Lung microvascular endothelial cell (primary cell): ENCODE measurements around the gene TBC1D14. TPM values are rescaled to one million over a fixed set of nuclear protein-coding genes. Genes with fewer than 3 reads are reported as not detected.

Experiments
- DNase-seq, 2 donors: peaks; one replicate each; pipeline versions ENCODE4 v3.0.0 to v3.0.0-alpha.2; 2010; ENCODE audit warnings: low read depth in 2 of 2
- total RNA-seq: library from RNA; depleted of rRNA; stranded (reverse); fragments of >200 nt; gene quantifications from 2 replicates; pipeline ENCODE4 v1.2.1, GENCODE V29; 2014

The TBC1D14 gene, protein sequence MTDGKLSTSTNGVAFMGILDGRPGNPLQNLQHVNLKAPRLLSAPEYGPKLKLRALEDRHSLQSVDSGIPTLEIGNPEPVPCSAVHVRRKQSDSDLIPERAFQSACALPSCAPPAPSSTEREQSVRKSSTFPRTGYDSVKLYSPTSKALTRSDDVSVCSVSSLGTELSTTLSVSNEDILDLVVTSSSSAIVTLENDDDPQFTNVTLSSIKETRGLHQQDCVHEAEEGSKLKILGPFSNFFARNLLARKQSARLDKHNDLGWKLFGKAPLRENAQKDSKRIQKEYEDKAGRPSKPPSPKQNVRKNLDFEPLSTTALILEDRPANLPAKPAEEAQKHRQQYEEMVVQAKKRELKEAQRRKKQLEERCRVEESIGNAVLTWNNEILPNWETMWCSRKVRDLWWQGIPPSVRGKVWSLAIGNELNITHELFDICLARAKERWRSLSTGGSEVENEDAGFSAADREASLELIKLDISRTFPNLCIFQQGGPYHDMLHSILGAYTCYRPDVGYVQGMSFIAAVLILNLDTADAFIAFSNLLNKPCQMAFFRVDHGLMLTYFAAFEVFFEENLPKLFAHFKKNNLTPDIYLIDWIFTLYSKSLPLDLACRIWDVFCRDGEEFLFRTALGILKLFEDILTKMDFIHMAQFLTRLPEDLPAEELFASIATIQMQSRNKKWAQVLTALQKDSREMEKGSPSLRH
- total RNA-seq, result 15.0 and 19.8 TPM in 2 replicates

DNA sequence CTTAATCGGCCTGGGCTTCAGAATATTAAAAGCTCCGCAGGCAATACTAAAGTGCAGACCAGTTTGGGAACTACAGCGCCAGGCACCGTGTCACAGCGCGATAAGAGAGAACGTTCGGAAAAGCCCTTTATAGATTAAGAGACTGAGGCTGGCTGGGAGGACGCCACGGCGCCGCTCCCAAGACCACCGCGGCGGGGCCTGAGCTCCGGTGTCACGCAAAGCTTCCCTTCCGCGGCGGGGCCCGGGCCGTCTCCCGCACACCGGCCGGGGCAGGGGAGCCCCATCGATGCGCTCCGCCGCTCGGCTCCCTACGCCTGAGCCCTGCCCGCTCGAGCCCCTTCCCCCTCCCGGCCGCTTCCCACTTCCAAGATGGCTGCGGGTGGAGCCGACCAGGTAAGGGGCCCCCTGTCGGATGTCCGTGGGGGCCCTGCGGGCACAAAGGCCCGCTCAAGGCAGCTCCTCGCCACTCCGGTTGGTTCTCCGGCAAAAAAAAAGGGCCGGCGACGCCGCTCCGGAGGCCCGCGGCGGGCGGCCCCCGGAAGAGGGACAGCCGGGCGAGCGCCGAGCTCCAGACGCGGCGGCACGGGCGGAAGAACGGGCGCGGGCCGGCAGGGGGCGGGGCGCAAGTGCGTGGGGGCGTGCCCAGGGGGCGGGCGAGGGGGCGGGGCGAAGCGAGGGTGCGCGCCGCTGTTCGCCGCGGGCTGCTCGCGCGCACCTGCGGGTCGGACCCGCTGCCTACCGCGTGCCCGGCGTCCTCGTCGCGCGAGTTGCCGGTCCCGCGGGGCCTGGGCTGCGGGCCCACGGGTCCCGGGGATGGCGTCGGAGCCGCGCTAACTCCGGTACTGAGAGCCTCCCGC, at the start of gene TBC1D14:
Gene TBC1D14, plus strand, starts transcription at position 714 of the 857 bp plus-strand sequence. CDS start 13,564 bp downstream, outside the sequence.
- DNase-seq, result peak; percentile 86 to 91

DNA sequence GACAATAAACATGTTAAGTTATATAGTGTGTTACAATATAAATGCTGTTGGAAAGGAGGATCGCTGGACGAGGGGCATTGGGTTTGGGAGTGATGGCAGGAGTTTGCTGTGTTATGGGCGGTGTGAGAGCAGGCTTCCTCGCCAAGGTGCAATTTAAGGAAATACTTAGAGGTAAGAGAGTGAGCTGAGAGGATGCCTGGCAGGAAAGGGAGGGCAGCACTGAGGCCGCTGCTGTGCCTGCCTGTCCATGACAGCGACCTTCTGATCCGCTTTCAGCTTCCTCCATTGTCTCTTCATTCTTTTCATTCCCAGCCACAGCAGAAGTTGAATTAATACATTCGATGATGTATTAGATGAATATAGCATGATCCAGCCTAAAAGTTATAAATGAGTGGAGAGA, 41.2 kb upstream of the TBC1D14 start:
- no peak for DNase-seq

DNA sequence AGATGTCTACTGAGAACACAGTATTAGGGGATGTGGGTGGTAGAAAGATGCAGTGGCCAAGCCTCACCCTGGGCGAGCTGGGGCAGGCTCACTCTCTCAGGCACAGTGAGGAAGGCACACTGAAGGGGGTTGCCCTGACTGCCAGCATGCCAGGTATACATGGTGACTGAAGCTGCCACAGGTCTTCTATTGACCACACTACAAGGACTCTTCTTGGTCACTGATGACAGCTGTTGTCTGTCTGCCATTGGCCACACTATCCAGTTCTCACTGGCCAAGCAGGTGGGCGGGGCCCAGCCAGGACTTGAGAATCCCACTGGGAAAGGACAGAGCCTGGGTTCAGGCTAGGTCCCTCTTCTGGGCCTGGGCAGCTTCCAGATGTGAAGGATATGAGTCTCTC, 39.7 kb upstream of the TBC1D14 start:
- DNase-seq, result no peak

DNA sequence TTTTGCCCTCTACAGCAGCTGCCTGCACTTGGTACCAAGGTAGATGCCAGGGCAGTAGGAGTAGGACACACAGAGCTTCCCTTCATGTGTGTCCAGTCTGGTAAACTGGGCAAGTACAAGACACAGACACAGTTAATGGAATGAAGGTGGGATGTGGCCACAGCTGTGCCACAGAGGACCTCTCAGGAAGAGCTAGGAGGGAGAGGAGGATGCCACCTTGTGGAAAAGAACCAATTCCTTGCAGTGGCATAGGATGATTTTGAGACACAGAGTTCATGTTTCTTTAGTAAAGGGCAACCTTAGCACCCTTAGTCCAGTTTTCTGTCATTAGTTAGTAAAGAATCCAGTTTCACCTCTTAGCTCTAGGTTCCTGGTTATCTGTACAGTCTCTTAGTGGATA, 36.3 kb upstream of the TBC1D14 start:
- DNase-seq, result no peak

DNA sequence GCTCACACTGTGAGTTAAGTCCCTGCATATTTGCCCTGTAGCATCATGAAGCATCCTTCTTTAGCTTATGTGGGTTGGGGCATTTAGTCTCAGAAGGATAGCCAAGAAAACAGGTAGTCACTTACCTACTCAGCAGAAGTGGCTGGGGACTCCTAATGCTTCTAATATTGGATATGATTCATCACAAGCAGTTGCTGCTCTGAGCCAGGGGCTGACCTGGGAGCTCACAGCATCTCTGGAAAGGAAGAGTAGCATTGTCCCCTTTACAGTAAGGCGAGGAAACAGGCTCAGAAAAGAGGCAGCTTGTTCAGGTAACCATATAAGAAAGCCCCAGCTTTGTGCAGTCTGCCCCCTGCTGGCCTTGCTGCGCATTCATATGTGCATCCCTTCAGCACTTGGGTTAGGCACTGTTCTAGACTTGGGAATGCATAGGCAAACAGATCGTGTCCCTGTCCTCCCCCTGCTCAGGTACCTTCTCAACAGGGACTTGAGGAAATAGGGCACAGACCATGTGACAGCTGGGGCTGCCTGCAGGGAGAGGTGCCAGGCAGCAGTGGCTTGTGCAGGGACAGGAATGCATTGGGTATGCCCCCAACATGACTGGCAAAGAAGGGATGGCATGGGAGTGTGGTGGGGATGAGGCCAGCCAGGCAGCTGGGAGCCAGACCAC, 35.7 kb upstream of the TBC1D14 start:
- DNase-seq, result peak; percentile 71 to 79

DNA sequence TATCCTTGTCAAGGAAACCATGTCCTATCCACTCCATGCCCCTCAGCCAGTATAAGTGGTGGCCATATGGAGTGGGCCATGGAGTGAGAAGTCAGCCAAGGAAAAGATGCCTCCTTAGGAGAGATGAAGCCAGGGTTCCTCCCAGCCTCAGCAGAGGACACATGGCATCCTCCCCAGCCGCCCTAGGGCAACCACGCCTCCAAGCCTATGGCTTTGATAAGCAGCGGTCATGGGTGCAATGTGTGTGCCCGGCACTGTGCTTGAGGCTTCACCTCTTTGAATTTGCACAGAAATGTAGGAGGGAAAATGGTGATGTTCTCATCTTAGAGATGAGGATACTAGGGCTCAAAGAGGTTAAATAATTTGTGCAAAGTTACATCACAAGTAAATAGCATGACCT, 34.6 kb upstream of the TBC1D14 start:
- DNase-seq, result no peak

DNA sequence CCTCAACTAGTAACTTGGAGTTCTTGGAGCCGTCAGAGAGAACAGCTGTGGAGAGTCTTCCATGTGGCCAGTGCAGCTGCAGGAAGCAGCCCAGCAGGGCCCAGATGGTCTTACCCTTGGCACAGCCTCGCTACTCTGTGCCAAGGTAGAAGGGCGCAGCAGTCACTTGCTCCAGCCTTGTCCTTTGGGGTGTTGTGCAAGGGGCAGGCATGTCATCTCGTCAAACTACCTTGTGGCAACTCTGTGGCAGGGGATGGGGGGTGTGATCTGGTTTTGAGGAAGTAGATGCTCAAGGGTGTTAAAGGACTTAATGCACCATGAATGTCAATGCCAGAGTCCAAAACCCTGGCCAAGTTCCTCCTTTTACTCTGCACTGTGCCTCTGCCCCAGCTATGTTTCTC, 34.2 kb upstream of the TBC1D14 start:
- no peak for DNase-seq

DNA sequence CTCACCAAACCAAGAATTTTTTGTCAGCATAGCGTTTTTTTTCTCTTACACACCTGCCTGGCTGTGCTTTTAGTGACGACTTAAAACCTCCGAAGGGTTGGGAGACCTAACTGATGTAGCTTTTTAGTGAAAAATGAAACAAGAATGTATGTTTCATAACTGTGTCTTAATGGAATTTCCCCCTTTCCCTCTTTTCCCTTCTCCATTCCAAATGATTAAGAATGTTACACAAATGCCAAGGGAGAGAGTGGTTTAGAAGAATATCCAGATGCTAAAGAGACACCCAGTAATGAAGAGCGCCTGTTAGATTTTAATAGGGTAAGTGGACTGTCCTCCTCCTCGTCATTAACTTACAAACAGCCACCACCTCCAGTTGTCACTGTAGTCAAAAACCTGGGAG, 33.2 kb upstream of the TBC1D14 start:
- no peak for DNase-seq

DNA sequence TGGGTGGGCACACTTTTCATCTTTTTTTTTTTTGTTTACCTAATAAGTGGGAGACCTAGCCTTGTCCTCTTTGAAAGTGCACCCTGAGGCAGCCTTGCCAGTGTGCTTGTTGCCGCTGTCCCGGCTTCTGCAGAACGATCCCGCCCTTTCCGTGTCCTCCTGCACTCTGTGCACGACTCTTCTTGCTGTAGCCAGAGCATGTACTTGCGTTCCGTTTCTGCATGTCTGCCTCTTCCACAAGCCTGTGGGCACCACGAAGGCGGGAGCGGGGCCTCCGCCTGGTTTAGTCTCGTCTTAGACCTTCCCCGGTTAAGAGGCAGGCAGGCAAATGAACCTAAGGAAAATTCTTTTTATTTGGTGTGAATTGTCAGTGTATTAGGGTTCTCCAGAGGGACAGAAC, 32.6 kb upstream of the TBC1D14 start:
- no peak for DNase-seq

DNA sequence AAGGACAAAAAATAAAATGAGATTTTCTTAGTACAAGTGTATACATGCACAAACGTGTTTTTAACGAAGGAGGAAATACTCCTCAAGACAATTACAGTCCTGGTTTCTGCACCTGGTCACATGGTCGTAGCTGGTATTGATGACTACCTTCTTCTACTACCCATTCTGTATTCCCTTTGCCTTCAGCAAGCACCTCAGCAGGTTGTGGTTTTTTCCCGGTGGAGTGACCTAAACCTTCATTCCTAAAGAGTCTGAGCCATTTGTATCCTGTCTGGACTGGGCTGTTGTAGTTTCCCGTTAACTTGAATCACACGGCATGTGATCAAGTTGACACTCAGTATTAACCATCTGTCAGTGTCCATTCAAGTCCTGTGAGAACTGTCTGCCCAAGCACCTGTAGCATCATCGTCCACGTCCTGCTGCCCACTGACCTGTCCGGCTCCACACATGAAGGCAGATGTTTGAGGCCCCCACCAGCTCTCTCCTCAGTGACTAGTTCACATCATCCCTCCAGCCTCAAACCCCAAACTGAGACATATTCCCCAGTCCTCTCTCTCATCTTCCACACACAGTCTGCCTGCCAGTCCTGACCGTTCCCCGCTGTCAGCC, 31.1 kb upstream of the TBC1D14 start:
- no peak for DNase-seq

DNA sequence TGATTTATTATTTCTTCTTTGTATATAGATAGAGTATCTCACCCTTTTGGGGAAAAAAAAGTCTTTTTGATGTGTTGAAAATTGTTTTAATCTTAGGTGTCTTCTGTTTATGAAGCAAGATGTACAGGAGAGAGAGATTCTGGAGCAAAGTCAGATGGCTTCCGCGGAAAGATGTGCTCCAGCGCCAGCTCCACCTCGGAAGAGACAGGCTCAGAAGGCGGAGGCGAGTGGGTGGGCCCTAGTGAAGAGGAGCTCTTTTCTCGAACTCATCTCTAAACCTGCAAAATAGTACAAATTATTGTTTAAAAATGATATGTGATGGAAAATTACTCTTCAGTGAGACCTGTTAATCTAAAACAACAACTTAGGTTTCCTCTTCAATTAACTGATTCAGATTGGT, 28.9 kb upstream of the TBC1D14 start:
- DNase-seq, result no peak

DNA sequence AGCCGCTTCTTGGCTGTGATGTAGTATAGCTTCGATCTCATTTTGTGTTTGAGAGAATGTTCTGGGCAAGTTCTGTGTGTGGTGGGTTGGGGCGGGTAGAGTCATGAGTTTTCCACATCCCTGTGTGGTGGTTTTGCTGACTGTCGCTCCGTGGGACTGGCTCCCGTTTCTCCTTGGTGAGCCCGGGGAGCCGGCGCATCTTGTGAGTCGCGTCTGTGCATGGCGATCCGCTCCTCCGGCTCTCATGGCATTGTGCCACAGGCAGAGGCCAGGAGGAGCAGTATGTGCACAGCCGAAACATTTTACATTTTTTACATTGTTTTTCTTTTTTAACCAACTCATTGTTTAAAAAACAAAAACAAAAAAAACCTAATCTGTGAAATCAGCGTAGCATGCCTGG, 27.7 kb upstream of the TBC1D14 start:
- no peak for DNase-seq

DNA sequence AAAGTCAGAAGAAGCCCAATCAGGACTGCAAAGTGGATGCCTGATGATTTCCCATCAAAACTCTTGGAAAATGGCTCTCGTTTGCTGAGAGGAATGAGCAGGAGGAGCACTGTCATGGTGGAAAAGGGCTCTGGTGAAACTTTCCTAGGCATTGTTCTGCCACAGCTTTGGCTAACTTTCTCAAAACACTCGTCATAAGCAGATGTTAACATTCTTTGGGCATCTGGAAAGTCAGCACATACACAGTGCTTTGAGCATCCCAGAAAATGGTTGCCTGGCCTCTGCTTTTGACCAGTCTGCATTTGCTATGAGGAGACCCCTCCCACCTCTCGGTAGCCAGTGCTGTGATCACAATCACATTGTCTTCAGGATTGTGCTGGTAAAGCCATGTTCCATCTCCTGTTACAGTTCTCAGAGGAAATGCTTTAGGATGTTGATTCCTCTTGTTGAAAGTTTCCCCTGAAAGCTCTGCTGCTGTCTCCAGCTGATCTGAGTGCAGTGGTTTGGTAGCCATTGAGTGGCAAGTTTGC, 25.2 kb upstream of the TBC1D14 start:
- no peak for DNase-seq

DNA sequence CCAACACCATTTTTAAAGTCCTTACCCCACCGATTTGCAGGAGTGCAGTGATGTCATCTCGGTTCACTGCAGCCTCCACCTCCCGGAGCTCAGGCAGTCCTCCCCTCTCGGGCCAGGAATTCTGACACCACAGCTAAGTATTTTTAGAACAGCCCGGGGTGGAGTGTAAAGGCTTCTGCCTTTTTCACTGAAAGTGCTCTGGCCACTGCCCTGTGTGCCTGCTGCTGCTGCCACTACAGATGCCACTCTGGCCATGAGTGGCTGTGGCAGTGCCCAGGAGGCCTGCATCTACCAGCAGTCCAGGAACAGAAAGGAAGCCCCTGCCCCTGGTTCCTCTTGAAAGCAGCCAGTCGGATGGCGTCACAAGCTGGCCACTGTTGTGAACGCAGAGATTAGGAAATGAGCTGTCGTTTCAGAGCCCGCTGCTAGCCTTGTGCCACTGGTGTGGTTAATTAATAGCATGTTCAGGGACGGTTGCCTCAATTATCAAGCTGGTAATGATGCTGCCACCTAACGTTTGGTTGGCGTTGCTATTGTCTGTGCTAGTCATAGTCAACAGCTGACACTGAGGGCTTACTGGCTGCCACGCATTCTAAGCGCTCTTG, 23.6 kb upstream of the TBC1D14 start:
- DNase-seq, result peak; percentile 47 to 64

DNA sequence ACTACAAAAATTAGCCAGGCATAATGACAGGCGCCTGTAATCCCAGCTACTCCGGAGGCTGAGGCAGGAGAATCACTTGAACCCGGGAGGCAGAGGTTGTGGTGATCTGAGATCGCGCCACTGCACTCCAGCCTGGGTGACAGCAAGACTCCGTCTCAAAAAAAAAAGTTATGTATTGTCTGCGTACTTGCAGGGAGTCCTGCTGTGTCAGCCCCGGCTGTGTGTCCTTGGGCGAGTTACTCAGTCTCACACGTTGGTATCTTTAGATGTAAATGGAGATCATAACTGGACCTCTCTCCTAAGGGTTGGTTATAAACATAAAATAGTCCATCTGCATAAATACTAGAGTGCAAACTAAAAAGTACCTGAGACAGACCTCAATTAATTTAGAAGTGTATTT, 22.7 kb upstream of the TBC1D14 start:
- no peak for DNase-seq

DNA sequence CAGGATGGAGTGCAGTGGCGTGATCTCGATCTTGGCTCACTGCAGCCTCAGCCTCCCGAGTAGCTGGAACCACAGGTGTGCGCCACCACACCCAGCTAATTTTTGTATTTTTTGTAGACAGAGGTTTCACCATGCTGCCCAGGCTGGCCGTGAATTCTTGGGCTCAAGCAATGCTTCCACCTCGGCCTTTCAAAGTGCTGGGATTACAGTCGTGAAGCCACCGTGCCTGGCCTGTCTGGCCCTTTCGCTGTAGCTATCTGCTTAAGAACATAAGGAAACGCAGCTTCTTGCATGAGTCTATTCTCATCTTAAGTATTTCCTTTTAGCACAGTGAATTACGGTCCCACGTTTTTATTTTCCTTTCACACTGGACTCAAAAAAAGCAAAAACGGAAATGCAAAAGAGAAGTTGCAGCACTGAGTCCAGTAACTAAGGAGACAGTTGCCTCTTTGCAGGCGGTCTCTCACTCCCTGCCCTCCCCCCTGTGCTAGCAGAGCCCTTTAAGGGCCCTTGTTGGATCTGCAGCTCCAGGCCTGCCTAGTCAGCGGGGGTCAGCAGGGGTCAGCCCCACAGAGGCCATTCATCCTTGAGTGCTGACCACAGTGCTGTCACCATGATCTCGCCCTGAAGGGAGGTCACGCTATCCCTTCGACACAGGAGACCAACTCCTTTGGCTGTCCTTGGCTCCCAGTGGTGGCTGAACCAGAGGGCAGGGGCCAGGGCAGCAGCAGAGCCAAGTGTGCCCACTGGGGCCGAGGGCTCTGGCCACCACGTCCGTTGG, 21.8 kb upstream of the TBC1D14 start:
- DNase-seq, result no peak

DNA sequence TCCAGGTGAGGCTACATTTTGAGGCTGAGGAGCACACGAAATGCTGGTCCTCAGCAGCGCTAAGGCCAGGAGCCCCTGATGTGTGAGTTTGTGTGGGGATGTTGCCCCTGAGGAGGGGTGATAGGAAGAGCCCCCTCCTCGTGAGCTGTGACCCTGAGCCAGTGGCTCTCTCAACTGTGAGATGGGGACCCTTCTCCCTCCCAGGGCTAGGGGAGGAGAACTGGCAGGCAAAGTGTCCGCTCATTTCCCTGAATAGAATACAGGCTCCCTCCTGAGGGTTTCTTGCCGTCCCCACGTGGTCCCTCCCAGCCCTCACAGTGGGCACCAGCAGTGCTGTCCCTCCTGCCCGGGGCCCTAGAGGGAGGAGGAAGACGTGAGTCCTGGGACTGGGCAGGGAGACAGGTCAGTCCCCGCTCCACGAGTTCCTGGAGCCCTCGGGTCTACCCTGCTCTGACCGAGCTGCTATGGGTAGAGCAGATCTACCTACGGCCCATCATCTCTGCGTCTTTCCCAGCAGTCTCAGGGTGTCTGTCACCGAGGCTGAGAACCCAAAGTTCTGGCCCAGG, 21.0 kb upstream of the TBC1D14 start:
- no peak for DNase-seq

DNA sequence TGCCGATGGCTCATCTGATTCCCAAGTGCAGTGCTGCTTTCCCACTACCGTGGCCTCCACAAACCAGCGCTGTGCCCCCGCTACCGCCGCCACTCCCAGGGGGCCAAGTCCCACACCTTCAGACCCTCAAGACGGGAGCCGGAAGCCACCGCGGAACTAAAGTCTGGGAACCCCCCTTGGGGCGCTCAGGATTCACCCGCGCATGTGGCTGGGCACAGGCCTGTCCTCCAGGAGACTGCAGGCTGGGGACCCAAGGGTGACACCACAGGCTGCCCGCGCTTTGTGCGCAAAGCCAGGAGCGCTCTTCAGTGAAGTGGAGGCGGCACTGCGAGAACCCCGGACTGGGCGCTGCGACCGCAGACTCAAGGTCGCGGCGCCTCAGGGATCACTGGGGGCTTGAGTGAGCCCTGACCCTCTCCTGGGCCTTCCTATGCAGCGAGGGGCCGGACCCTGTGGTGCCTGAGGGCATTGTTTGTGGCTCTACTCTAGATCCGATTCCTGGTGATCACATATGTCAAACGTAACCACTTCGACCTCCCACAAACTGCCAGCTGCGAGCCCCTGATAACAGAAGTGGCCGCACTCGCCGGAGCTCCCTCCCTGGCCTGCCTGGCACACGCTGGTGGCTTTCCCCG, 20.4 kb upstream of the TBC1D14 start:
- DNase-seq, result no peak
